Mesenteric fat pad (tissue), 1 donor: ENCODE data around the gene PVRIG. TPM values are rescaled to one million over a fixed set of nuclear protein-coding genes. Genes with fewer than 3 reads are reported as not detected.
"Not testable (repeated sequence)": the region's sequence is repeated elsewhere in the genome, so short reads cannot be mapped to it uniquely, and the experiment has no call there.

Source experiments
- DNase-seq: peaks from one replicate; pipeline ENCODE4 v3.0.0-alpha.2; 2020; ENCODE audit warnings: low spot score
- total RNA-seq: library from RNA; stranded (reverse); fragmentation: NEBNext Ultra II Directional; extraction: Animal tissue kit (Norgen Biotek cat#: 25700); gene quantifications from one replicate; pipeline ENCODE4 v1.2.1, GENCODE V29; 2021
- donor health status: DM: yes; HTN: yes; CAD: no.

The PVRIG gene
- total RNA-seq, 1 donor from 2014 or later, result not detected

- not testable (repeated sequence) for DNase-seq
Measured at GRCh38 chr7:100224891-100225290, 5.1 kb downstream of the PVRIG start.

GRCh38 chr7:100234660-100235317, 15.0 kb downstream of the PVRIG start:
- not testable (repeated sequence) for DNase-seq

GRCh38 chr7:100239975-100240374, 20.2 kb downstream of the PVRIG start:
- DNase-seq, result not testable (repeated sequence)

GRCh38 chr7:100243385-100243784, 23.6 kb downstream of the PVRIG start:
- not testable (repeated sequence) for DNase-seq

GRCh38 chr7:100244988-100245605, 25.3 kb downstream of the PVRIG start:
- not testable (repeated sequence) for DNase-seq

GRCh38 chr7:100246121-100246864, 26.5 kb downstream of the PVRIG start:
- DNase-seq, result not testable (repeated sequence)

- not testable (repeated sequence) for DNase-seq
Measured at GRCh38 chr7:100246865-100247137, 27.1 kb downstream of the PVRIG start.

- DNase-seq, result no peak
Measured at GRCh38 chr7:100247152-100247757, 27.5 kb downstream of the PVRIG start.

GRCh38 chr7:100248483-100248882, 28.7 kb downstream of the PVRIG start:
- DNase-seq, result no peak

- no peak for DNase-seq
Measured at GRCh38 chr7:100257017-100257416, 37.3 kb downstream of the PVRIG start.

- DNase-seq, result not testable (repeated sequence)
Measured at GRCh38 chr7:100259984-100260383, 40.2 kb downstream of the PVRIG start.

GRCh38 chr7:100262896-100263295, 43.1 kb downstream of the PVRIG start:
- not testable (repeated sequence) for DNase-seq

- DNase-seq, result not testable (repeated sequence)
Measured at GRCh38 chr7:100264223-100264622, 44.5 kb downstream of the PVRIG start.

GRCh38 chr7:100264669-100265165, 45.0 kb downstream of the PVRIG start:
- DNase-seq, result not testable (repeated sequence)

- DNase-seq, result not testable (repeated sequence)
Measured at GRCh38 chr7:100265851-100266250, 46.1 kb downstream of the PVRIG start.

- DNase-seq, result no peak
Measured at GRCh38 chr7:100266576-100267354, 47.0 kb downstream of the PVRIG start.

GRCh38 chr7:100267648-100268047, 47.9 kb downstream of the PVRIG start:
- DNase-seq, result no peak

- not testable (repeated sequence) for DNase-seq
Measured at GRCh38 chr7:100268882-100269281, 49.1 kb downstream of the PVRIG start.

GRCh38 chr7:100269306-100270045, 49.7 kb downstream of the PVRIG start:
- DNase-seq, result not testable (repeated sequence)
